ENCODE results near the gene KLF3.

KLF3 gene

DNA sequence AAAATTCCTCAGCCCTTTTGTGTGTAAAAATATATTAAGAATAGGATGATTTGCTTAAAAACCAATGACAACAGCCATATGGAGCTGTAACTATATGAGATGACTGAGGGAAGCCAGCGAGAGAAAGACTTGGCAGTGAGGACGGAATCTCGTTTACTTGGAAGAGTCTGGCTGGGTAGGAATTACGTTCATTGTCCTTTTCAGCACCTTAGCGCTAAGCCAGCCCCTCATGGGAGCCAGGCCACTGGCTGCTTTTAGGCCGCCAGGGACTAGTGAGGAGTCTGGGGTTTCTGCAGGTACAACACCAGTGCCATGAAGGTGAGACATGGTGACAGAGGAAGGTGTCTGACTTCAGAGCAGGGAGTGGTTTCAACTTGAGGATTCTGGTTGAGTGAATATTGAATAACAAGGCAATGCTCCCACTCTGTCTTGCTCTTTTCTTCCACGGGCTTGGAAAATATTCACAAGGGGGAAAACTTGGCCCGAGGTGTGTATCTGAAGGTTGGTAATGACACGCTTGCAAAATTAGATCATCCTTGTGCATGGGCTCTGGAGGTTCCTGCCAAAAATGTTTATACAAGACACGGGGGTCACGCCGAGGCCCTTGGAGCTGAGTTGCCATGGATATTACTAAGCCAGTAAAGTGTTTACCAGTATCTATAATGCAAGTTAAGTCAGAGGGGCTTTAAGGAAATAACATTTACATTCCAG is 17.4 kb downstream of the KLF3 start:
- Histone ChIP-seq H3K4me3 (ENCODE audit: low read depth, low read length) (no peak overlapping the region), H3K4me1 (ENCODE audit: control insufficient read depth, insufficient read depth, low read length) (no peaks in the 10 kb centered on the region), H3K9me3 (ENCODE audit: control insufficient read depth, insufficient read depth, low read depth, low read length) (no peaks in the 10 kb centered on the region), H3K27ac (ENCODE audit: extremely low read depth, low read depth, low read length) (no peak overlapping the region), H3K36me3 (ENCODE audit: control insufficient read depth in 2 of 2, insufficient read depth in 1 of 2, low read length in 2 of 2) (peaks cover 0 to 46% of the 10 kb centered on the region in 2 experiments; a peak in 1 of 3 replicates)
- no peak for TF ChIP-seq ZSCAN16 (tag by site-specific recombination; IDR thresholded peaks at IDR 0.05)
- no peak for TF ChIP-seq ZNF146 (tag by site-specific recombination; IDR thresholded peaks at IDR 0.05)
- TF ChIP-seq ZNF585B (tag by site-specific recombination; IDR thresholded peaks at IDR 0.05), result no peak
- TF ChIP-seq ZNF558 (tag by site-specific recombination; IDR thresholded peaks at IDR 0.05), result no peak
- no peak for TF ChIP-seq ZNF138 (tag by site-specific recombination; IDR thresholded peaks at IDR 0.05; ENCODE audit: borderline replicate concordance)
- CTCF ChIA-PET, result no interaction called here
- POLR2A ChIA-PET, result no interaction called here

GRCh38 chr4:38682336-38682735 is 18.3 kb downstream of the KLF3 start:
- CTCF ChIA-PET, result no interaction called here
- Histone ChIP-seq H3K9me3 (ENCODE audit: control insufficient read depth, insufficient read depth, low read depth, low read length) (no peaks in the 10 kb centered on the region), H3K4me3 (ENCODE audit: low read depth, low read length) (no peak overlapping the region), H3K27ac (ENCODE audit: extremely low read depth, low read depth, low read length) (no peak overlapping the region), H3K36me3 (ENCODE audit: control insufficient read depth in 2 of 2, insufficient read depth in 1 of 2, low read length in 2 of 2) (peaks cover 0 to 54% of the 10 kb centered on the region in 2 experiments; a peak in 1 of 3 replicates), H3K4me1 (ENCODE audit: control insufficient read depth, insufficient read depth, low read length) (no peaks in the 10 kb centered on the region)
- no peak for TF ChIP-seq ZNF830 (tag by site-specific recombination; IDR thresholded peaks at IDR 0.05; ENCODE audit: low read depth)
- no peak for TF ChIP-seq ZNF24 (tag by site-specific recombination; IDR thresholded peaks at IDR 0.05)
- TF ChIP-seq, protein P1, sequence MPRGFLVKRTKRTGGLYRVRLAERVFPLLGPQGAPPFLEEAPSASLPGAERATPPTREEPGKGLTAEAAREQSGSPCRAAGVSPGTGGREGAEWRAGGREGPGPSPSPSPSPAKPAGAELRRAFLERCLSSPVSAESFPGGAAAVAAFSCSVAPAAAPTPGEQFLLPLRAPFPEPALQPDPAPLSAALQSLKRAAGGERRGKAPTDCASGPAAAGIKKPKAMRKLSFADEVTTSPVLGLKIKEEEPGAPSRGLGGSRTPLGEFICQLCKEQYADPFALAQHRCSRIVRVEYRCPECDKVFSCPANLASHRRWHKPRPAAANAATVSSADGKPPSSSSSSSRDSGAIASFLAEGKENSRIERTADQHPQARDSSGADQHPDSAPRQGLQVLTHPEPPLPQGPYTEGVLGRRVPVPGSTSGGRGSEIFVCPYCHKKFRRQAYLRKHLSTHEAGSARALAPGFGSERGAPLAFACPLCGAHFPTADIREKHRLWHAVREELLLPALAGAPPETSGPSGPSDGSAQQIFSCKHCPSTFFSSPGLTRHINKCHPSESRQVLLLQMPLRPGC (tag by site-specific recombination; IDR thresholded peaks at IDR 0.05), result no peak
- POLR2A ChIA-PET, result no interaction called here

DNA sequence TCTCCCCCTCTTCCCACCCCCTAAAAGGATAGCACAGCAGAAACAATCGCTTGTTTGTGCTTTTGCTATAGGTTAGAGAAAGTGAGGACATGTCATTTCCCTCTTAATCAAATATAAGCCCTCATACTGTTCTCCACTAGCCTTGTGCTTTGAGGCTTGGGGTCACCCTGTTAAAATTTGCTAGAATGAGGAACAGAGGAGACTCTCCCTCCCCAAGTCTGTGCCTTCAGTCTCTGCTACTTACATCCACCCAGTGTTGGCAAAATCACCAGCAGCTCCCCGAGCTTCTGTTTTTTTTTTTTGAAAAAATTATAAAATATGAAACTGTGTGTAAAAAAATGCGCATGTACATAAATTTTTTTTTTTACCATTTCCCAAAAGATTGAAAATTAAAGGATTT is 19.3 kb downstream of the KLF3 start:
- POLR2A ChIA-PET, result no interaction called here
- CTCF ChIA-PET, result interaction anchor here (0.6 to 0.7 kb wide), 5 partner anchors 8 to 691 kb away, joined by 3 to 6 read pairs (median 4); no protein-coding TSS in a partner anchor
- H3K27ac ChIP-seq (ENCODE audit: extremely low read depth, low read depth, low read length), result no peak overlapping the region
- no peak overlapping the region for H3K4me3 ChIP-seq (ENCODE audit: low read depth, low read length)
- no peaks in the 10 kb centered on the region for H3K9me3 ChIP-seq (ENCODE audit: control insufficient read depth, insufficient read depth, low read depth, low read length)
- H3K4me1 ChIP-seq (ENCODE audit: control insufficient read depth, insufficient read depth, low read length), result no peaks in the 10 kb centered on the region
- H3K36me3 ChIP-seq (ENCODE audit: control insufficient read depth in 2 of 2, insufficient read depth in 1 of 2, low read length in 2 of 2), result peaks cover 0 to 63% of the 10 kb centered on the region in 2 experiments; a peak in 1 of 3 replicates
- TF ChIP-seq ZXDB (tag by site-specific recombination; IDR thresholded peaks at IDR 0.05), result no peak
- TF ChIP-seq ZNF239 (tag by site-specific recombination; IDR thresholded peaks at IDR 0.05), result no peak
- TF ChIP-seq ZNF514 (tag by site-specific recombination; IDR thresholded peaks at IDR 0.05), result no peak
- no peak for TF ChIP-seq ZBTB48 (tag by site-specific recombination; IDR thresholded peaks at IDR 0.05)
- TF ChIP-seq ZNF2 (tag by site-specific recombination; IDR thresholded peaks at IDR 0.05), result no peak
- no peak for TF ChIP-seq BCL11A (tag by site-specific recombination; IDR thresholded peaks at IDR 0.05; ENCODE audit: low read depth)
- TF ChIP-seq ZBTB49 (tag by site-specific recombination; IDR thresholded peaks at IDR 0.05; ENCODE audit: low read depth), result no peak
- TF ChIP-seq HOXA7 (CRISPR knock-in tag; IDR thresholded peaks at IDR 0.05; ENCODE audit: borderline replicate concordance), result no peak
- TF ChIP-seq, protein P2, sequence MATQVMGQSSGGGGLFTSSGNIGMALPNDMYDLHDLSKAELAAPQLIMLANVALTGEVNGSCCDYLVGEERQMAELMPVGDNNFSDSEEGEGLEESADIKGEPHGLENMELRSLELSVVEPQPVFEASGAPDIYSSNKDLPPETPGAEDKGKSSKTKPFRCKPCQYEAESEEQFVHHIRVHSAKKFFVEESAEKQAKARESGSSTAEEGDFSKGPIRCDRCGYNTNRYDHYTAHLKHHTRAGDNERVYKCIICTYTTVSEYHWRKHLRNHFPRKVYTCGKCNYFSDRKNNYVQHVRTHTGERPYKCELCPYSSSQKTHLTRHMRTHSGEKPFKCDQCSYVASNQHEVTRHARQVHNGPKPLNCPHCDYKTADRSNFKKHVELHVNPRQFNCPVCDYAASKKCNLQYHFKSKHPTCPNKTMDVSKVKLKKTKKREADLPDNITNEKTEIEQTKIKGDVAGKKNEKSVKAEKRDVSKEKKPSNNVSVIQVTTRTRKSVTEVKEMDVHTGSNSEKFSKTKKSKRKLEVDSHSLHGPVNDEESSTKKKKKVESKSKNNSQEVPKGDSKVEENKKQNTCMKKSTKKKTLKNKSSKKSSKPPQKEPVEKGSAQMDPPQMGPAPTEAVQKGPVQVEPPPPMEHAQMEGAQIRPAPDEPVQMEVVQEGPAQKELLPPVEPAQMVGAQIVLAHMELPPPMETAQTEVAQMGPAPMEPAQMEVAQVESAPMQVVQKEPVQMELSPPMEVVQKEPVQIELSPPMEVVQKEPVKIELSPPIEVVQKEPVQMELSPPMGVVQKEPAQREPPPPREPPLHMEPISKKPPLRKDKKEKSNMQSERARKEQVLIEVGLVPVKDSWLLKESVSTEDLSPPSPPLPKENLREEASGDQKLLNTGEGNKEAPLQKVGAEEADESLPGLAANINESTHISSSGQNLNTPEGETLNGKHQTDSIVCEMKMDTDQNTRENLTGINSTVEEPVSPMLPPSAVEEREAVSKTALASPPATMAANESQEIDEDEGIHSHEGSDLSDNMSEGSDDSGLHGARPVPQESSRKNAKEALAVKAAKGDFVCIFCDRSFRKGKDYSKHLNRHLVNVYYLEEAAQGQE (tag by site-specific recombination; IDR thresholded peaks at IDR 0.05), result no peak
- TF ChIP-seq, protein P3, sequence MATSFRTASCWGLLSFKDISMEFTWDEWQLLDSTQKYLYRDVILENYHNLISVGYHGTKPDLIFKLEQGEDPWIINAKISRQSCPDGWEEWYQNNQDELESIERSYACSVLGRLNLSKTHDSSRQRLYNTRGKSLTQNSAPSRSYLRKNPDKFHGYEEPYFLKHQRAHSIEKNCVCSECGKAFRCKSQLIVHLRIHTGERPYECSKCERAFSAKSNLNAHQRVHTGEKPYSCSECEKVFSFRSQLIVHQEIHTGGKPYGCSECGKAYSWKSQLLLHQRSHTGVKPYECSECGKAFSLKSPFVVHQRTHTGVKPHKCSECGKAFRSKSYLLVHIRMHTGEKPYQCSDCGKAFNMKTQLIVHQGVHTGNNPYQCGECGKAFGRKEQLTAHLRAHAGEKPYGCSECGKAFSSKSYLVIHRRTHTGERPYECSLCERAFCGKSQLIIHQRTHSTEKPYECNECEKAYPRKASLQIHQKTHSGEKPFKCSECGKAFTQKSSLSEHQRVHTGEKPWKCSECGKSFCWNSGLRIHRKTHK (tag by site-specific recombination; IDR thresholded peaks at IDR 0.05), result no peak
- no peak for TF ChIP-seq SCRT2 (tag by site-specific recombination; IDR thresholded peaks at IDR 0.05)
- TF ChIP-seq ZBTB7A (tag by site-specific recombination; IDR thresholded peaks at IDR 0.05; ENCODE audit: low read depth), result no peak
- TF ChIP-seq, protein P4, sequence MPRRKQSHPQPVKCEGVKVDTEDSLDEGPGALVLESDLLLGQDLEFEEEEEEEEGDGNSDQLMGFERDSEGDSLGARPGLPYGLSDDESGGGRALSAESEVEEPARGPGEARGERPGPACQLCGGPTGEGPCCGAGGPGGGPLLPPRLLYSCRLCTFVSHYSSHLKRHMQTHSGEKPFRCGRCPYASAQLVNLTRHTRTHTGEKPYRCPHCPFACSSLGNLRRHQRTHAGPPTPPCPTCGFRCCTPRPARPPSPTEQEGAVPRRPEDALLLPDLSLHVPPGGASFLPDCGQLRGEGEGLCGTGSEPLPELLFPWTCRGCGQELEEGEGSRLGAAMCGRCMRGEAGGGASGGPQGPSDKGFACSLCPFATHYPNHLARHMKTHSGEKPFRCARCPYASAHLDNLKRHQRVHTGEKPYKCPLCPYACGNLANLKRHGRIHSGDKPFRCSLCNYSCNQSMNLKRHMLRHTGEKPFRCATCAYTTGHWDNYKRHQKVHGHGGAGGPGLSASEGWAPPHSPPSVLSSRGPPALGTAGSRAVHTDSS (tag by site-specific recombination; IDR thresholded peaks at IDR 0.05), result no peak
